Left forelimb (tissue), 1 donor: Measurements from ENCODE around the gene ZBTB7C.

Source experiments
- DNase-seq: peaks from one replicate; pipeline ENCODE4 v3.0.0-alpha.2; 2018; ENCODE audit warnings: low spot score

The ZBTB7C gene

DNA sequence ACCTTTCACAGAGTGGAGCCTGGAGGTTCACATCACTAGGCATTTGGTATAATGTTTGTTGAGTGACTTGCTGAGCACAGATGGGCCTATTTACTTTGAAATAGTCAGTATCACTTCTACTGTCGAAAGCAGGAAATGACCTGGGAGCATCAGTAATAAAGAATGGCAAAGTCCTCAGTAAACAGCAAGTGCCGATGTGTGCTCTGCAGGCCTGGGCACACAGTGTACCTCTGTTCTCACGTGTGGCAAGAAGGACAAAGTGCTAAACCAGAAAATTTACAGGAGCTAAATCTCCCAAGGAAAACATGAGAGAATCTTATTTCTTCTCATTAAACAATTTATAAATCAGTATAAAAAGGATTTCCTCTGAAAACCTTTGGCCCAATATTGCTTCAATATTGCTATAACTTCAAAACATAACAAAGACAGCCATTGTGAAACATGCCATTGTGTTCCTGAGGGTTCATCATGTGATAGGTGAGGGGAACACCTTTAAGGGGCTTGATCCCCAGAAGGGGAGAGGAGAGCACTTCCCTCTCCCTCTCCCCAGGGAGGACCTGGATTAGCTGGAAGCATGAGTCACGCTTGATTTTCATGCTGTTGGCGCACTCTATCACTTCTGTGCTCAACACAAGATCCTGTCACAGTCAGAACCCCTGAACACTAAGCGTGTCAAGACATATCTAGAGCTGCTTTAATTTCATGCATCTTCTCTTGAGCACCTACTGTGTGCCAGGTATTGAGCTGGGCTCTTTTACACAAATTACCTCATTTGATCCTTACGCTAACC, 347.2 kb downstream of the ZBTB7C start:
- no peak for DNase-seq

DNA sequence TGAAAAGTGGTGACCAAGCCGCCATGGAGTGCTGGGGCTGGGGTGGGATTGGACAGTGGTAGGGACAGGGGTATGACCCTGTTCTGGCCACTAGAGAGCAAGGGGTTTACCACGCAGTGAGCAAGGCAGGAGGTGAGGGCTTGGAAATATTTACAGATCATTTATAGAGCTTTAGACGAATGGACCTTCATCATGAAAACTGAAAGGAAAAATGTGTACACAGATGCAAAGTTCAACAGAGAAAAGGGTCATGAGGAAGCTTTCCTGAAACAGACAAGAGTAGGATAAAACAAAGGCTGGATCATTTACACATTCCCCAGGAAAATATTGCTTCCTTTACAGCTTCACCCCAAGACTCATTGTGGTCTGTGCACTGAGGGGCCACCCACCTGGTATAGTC, 348.2 kb downstream of the ZBTB7C start:
- no peak for DNase-seq

DNA sequence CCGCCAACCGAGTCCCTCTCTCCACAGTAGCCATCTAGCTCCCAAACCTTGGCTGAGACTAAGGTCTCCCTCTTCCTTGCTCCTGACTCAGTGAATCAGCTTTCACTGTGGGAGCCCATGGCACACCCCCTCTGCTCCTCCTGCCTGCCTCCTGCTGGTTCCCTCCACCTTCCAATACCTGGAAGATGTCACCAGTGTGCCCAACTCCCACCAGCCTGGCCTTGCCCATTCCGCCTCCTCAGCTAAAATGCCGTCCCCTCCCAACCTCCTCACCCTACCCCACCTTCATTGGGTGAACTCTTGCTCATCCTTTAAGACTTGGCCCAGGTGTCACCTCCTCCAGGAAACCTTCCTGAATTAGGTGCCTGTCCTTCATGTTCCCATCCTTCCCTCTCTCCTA, 348.8 kb downstream of the ZBTB7C start:
- no peak for DNase-seq

DNA sequence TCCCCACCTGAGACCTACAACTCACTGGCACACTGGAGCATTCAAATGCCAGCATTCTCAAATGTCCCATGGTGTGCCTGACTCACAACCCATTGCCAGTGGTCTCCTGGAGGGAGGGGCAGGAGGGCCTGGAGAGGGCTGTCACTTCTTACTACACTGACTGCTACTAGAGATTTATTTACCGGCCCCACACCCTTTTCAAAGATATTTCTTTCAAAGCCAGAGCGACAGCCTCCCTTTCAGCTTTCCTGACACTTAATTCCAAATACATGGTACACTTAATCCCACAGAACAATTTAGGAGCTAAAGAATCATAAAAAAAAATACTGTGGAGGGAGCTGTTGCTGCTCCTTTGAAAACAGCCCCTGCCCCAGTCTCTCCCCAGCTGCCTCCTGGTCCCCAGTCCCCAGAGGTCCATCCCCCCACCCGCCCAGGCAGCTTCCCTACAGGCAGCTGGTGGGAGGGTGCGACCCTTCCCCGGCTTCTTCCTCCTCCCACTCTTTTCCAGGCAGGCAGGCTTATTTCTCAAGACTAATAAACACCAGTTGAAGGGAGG, 349.6 kb downstream of the ZBTB7C start:
- DNase-seq: no peak

DNA sequence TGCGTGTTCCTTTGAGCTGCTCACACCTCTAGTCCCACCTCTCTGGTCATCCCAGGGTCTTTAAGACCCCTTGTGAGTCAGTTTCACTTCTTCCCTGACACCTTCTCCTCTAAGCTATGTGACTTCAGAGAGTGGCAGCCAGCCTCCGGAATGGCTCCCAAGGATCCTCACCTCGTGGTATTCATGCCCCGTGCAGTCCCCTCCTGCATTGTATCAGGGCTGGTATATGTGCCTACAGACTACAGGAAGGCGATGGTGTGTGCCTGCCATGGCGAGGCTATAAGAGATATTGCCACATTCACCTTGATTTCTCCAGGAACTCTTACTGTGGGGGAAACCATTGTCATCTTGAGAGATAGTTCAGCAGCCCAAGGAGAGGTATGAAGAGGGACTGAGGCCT, 350.7 kb downstream of the ZBTB7C start:
- no peak for DNase-seq

DNA sequence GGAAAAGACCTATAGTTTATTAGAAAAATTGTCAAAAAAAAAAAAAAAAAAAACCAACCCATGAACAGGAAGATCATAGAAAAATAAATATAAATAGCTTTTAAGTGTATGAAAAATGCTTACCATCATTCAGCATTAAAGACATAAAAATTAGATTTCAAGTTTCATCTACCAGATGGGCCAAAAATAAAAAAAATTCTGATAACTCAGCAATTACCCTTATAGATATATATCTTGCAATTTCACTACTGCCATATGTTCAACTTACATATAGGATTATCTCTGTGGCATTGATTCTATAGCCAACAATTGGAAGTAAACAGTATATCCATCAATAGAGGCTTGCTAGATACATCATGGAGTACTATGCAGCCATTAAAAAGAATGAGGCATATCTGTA, 352.2 kb downstream of the ZBTB7C start:
- DNase-seq: no peak

DNA sequence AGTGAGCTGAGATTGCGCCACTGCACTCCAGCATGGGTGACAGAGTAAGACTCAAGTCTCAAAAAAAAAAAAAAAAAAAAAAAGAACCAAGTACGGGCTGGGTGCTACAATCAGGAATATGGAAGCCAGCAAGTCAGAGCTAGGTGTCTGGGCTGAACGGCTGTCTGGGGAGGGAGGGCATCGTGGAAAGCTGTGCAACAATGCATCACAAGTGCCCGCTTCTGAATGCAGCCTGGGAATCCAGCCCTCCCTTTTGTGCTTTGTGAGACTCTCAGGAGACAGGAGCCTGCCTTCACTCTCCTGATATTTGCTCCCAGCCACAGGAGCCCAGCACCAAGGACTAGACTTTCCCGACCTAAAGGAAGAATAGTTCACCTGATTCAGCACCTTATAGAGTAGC, 353.8 kb downstream of the ZBTB7C start:
- no peak for DNase-seq

DNA sequence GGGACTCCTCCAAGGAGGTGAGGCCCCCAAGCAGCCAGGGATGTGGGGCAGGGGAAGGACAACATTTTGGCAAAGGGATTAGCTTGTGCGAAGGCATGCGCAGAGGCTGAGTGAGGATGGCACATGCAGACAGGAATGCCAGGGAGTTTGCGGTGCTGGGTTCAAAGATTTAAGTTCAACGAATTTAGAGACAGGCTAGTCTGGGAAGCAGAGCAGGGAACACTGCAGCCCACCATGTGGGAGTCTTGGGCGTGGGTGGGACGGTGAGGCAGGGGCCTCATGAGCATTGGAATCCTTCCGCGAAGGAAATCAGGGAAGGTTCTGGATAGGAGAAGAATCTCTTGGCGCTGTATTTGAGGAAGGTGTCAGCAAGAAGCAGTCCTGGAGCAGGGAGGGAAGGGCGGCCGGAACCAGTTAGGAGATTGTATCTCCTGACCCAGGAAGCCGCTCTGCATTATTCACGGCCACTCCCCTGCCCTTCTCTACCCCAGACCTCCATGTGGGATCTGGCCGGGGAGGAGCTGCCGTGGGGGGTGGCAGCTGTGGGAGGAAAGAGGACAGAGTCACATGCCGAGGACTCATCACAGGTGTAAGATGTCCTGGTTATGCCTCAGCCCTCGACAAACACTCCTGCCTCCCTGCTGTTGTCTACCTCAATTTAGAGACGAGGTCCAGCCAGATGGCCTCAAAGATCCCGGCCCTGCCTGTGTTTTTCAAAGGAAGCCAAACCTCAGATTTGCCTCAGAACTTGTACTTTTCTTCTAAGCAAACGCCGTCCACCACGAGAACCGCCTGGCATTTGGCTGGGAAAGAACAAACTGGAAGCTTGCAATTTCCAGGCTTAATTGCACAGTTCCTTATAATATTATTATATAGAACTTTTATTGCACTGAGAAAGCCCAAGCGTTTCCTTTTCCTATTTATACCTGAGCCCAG, 355.0 kb downstream of the ZBTB7C start:
- no peak for DNase-seq

DNA sequence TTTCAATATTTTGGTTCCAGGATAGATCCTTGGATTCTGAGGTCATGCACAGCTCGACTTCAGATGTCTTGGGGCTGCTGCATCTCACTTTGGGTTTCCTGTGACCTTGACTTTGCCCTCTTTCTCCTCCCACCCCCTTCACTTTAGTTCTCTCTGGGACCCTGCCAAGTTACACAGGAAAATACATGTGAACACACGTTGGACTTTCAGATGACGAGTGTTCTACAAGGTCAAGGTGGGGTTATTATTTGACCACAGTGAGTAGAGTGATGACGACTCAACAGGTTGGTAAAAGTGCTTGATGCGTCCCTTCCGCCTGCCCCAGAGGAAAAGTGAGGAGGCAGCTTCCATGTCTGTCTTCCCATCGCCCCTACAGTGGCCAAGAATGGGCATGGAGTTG, 356.3 kb downstream of the ZBTB7C start:
- no peak for DNase-seq

DNA sequence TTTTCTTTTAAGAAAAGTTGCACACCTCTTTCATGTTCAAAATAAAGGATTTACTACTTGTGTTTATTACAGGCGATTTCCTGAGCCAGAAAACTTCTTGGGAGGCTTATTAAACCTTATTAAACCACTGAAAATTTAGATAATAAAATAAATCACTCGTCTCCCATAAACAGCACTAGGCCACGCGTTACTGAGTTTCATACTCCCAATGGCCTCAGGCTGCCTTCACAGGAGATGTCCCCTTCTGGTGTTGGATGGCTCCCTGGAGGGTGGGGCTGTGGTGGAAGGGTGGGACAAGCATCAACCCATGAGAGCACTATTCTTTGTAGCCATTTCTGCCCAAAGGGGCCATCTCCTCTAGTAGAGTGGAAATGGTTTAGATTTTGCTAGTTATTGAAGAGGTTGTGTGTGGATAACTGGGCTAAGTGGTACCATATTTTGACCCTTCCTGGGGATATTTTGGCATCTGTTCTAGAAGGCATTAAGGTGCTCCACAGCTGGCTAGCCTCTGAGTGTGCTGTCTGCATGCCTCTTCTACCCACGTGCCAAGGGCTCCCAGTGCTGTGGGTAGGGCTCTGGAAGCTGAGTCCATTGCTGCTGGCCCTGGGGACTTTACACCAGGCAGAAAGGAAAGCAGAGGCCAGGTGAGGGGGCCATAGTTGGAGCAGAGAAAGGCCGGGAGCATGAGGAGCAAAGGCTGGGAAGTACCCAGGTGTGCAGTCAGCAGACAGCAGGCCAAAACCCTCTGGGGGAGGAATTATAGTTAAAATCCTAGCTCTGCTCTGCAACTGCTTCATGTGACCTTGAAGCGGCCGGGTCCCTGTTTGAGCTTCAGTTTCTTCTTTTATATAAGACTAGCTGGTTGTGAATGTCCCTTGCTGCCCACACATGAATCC, 357.0 kb downstream of the ZBTB7C start:
- DNase-seq: no peak

DNA sequence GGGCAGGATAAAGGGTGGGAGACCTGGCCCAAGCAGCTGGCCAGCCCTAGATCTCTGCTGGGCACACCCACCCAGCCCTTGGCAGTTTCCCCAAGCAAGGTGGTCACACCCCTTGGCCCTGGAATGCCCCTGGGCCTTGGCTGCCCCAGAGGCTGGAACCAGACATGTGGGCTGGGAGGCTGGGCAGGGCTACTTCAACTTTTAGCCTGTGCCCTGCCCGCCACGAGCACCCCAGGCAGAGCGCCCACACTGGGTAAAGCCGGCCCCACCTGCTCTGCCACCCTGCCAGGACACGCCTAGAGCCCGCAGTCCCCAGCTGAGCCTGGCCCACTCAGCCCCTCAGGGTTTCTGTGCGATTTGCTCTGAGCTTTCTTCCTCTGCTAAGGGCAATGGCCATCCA, 359.0 kb downstream of the ZBTB7C start:
- DNase-seq: no peak

DNA sequence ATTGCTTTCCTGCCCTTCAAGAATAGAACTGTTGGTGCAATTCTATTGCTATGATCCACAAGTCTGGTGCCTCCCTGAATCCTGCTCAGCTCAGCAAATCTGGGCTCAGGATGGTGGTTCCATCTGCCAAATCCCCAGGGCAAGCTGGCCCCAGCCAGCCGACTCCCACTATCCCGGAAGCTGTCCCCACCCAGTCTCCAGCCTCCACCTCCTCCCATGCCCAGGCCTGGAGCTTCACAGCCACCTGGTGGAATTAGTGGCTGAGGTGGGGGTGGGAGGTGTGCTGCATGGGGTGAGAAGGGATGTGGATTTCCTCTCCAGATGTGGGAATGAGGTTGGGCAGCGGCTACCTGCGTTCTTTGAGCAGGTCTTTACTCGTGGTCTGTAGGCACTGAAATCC, 359.4 kb downstream of the ZBTB7C start:
- DNase-seq: no peak

DNA sequence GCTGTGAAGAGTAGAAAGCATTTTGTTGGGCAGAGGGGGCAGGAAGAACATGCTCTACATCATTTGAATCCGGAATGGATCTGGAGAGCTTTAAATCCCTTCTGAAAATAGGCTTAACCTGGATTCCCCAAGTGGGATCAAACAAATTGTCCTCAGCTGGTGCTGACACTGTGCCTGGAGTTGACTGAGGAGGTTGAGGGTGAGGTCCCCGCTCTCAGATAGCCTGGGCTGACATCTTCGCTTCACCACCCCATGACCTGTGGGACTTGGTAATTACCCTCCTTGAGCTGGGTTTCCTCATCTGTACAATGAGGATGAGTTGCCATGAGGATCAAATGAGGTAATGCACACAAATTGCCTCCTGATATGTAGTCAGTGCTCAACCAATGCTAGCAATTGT, 360.9 kb downstream of the ZBTB7C start:
- no peak for DNase-seq

DNA sequence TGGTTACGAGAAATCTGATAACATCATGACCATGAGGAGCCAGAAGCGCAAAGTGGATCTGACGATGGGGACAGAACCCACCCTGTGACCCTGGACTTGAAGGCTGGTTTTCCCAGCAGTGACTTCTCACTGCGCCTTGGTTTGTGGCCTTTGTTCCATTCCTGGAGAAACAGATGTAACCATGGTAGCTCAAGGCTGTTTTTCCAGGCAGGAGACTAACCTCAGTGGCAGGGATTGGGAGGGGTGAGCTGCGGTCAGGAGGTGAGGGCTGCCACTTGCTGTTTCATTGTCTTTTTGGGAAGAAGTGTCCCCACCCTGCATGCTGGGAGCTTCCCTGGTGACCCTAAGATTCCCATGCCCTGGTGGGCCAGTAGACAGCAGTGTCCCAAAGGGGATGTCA, 362.3 kb downstream of the ZBTB7C start:
- no peak for DNase-seq

DNA sequence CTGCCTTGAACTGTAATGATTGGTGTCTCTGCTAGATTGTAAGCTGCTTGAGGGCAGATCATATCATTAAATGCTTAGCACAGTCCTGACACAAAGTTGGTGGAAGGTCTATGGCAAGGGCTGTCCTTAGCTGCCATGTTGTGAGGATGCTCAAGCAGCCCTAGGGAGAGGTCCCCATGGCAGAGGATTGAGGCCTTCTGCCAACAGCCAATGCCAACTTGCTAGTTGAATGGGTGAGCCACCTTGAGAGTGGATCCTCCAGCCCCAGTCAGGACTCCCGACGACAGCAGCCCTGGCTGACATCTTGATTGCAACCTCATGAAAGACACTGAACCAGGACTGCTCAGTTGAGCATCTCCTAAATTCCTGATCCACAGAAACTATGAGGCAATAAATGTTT, 363.4 kb downstream of the ZBTB7C start:
- DNase-seq: no peak

DNA sequence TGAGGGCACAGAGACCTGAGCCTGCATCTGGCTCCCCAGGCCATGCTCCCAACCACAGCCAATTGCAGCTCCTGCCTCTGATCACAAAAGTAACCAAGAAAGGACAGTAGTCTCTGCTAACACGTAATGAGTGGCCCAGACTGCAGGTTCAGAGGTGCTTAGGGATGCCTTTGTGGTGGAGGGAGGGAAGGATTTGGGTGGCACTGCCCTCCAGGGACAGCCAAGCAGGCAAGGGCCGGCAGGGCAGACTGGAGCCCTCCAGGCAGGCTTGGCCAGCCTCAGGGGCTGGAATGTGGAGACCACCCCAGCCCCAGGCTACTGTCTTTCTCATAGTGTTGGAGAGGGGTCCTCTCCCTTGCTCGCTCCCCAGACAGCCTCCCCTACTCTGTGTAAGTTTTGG, 364.2 kb downstream of the ZBTB7C start:
- no peak for DNase-seq

DNA sequence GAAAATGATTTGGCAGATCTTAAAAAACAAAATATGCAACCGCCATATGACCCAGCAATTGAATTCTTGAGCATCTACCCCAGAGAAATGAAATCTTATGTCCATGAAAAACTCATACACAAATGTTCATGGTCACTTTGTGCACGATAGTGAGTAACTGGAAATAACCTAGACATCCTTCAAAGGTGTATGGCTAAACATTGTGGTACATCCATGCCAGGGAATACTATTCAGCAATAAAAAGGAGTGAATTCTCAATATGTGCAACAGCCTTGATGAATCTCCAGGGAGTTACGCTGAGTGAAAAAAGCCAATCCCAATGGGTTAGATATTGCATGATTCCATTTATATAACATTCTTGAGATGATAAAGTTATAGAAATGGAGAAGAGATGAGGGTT, 366.0 kb downstream of the ZBTB7C start:
- no peak for DNase-seq

DNA sequence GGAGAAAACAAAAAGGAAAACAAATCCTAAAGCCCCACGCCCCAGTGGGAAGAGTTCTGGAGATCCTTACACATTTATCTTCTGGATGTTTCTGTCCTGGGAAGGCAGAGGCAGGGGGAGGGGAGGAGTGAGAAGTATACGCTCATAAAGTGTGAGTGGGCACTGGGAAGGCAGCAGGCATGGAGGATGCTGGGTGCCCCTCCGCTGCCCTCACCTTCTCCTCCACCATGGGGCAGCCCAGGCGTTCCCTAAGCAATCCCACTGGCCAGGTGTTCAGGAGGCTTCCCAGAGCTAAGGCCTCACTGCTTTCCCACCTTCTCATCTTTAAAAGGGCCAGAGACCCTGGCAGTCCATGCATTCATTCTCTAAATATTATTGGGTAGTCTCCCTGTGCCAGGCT, 366.8 kb downstream of the ZBTB7C start:
- no peak for DNase-seq

DNA sequence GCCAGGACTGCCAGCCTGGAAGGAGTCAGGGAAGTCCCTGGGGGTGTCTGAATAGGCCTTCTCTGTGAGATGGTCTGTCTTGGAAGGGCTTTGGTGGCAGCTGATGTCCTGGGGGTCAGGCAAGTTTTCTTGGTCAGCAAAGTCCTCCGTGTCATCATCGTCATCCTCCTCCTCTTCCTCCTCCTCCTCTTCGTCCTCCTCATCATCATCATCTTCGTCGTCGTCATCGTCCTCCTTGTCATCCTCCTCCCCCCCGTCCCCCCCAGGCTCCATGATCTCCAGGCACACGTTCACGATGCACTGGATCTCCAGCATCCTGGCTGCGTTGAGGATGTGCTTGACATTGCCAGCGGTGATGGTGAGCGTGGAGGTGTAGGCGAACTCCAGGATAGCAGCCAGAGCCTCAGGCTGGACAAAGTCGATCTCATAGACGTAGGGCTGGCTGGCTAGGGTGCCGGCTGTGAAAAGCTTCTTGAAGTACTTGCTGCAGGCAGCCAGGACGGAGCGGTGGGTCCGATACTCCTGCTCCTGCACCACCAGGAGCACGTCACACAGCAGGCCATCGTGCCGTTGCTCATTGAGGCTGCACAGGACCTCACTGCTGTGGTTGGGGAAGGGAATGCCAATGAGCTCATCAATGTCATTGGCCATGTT, 368.6 kb downstream of the ZBTB7C start:
- no peak for DNase-seq

DNA sequence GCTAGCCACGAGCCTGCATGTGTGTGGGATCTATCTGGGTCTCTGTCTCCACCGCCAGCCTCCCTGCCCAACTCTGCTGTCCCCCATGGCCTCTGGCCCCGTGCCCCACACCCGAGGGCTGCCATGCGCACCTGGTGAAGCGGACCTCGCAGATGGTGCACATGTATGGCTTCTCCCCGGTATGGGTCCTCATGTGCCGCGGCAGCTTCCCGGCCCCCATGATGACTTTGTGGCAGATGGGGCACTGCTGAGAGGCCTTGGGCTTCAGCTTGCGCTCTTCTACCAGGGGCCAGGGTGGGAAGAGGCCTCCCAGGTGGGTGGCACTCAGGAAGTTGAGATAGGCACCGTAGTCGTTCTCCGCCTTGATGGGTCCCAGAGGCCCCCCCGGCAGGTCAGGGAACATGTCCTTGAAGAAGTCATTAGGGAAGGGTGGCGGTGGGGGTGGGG, 369.4 kb downstream of the ZBTB7C start:
- DNase-seq: no peak

DNA sequence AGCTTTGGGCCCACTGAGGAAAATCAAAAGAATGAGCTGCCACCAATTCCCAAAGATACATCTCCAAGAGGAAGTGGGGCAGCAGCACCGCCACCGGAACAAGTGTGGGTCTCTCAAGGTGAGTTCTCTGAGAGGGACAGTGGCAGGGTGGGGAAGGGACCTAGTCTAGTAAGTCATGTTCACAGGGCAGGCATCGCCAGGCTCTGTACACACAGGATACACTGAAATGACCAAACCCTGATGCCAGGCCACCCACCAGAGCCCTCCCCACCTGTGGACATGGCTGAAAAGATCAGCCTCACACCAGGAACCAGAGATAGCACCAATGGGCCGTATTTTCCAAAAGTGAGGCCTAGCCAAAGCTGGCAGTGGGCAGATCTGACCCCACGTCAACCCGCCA, 370.5 kb downstream of the ZBTB7C start:
- DNase-seq: peak; percentile 47
